ENCODE measurements around the gene GFY. TPM values are rescaled to one million over a fixed set of nuclear protein-coding genes. Genes with fewer than 3 reads are reported as not detected.
A peak's percentile ranks its signal among the peaks of the same experiment; 100 is the strongest.

Gene GFY
- total and polyA plus RNA-seq, 2 donors (not counting 1 experiment from before 2014, with no cell fraction given): not detected

DNA sequence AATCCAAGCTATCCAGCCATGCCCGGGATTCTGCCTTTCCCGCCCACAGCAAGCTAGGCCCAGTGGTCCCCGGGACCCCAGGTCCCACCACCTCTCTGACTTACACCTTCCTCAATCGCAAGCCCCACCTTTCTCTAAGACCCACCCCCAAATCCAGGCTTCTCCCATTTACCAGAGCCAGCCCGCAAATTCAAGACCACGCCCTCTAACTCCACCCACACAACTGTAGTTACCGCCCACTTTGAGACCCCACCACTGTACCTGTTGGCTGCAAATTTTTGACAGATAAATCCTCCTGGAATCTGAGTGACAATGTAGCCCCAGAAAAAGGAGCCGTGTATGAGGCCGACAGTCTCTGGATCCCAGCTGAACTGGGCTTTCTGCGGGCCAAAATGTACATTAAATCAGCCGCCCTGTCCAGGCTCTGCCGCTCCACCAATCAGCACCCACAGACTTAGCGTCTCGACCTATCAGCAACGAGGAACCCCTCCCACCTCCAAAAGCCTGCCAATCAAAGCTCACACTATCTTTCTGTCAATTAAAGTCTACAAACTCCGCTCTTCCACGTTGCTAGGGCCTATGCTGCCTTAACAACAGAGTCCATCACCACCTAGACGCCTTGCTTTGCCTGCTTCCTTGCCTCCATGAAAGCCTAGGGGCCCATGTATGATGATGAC, 9.9 kb downstream of the GFY start:
- peaks cover 0 to 58% (median 4%) of the 10 kb centered on the region in 3 donors for H3K9me3 ChIP-seq (ENCODE audit: control extremely low read depth in 1 of 3, control insufficient read depth in 2 of 3, insufficient read depth in 1 of 3, low read length in 2 of 3)

More for the DNA sequence above, 9.9 kb downstream of the GFY start:
- Mint-ChIP-seq H3K4me3 (no peak overlapping the region), H3K27me3 (peaks cover 78% of the 10 kb centered on the region), H3K27ac (peak overlapping the region; percentile 7), H3K4me1 (peaks cover 40% of the 10 kb centered on the region), H3K9me3 (ENCODE audit: insufficient read depth) (no peaks in the 10 kb centered on the region)
- Histone ChIP-seq H3K4me3 (ENCODE audit: control extremely low read depth in 1 of 5, extremely low read depth in 1 of 5, insufficient read depth in 1 of 5, low read depth in 2 of 5, low read length in 4 of 5) (no peak overlapping the region), H3K9ac (ENCODE audit: low read length) (no peak overlapping the region), H3K79me2 (ENCODE audit: control insufficient read depth, insufficient read depth, low read length) (no peaks in the 10 kb centered on the region), H2AFZ (ENCODE audit: insufficient read depth, low read depth, low read length, poor library complexity, severe bottlenecking) (no peak overlapping the region), H3K4me2 (replicated peaks; ENCODE audit: low read depth, low read length, poor library complexity, severe bottlenecking) (no peak overlapping the region), H3K27me3 (replicated peaks in 1 of 4; ENCODE audit: control extremely low read depth in 1 of 4, control insufficient read depth in 3 of 4, insufficient read depth in 4 of 4, low read length in 3 of 4) (peaks cover 2 to 98% (median 67%) of the 10 kb centered on the region in 4 experiments), H3K36me3 (replicated peaks in 1 of 2; ENCODE audit: control extremely low read depth in 1 of 2, control insufficient read depth in 1 of 2, extremely low read depth in 1 of 2, insufficient read depth in 2 of 2, low read length in 1 of 2) (no peaks in the 10 kb centered on the region), H3K27ac (ENCODE audit: low read length in 2 of 2) (no peak overlapping the region), H3K4me1 (ENCODE audit: control insufficient read depth in 2 of 2, insufficient read depth in 2 of 2, low read length in 2 of 2) (peaks cover 37 to 40% of the 10 kb centered on the region in 2 donors), H4K20me1 (ENCODE audit: control insufficient read depth, insufficient read depth, low read length, poor library complexity, severe bottlenecking) (no peaks in the 10 kb centered on the region)
- ChIA-PET CTCF (interaction anchor here (0.5 to 1.2 kb wide), 2 partner anchors 10 kb away, joined by 3 read pairs; partner anchors contain the start of gene GFY), POLR2A (interaction anchor here (0.5 to 0.6 kb wide), 2 partner anchors 169 to 359 kb away, joined by 4 to 8 read pairs; no protein-coding TSS in a partner anchor)
- peak; percentile 21 for DNase-seq
- no peak for ATAC-seq (ENCODE audit: low read depth)
- TF ChIP-seq, protein P1, sequence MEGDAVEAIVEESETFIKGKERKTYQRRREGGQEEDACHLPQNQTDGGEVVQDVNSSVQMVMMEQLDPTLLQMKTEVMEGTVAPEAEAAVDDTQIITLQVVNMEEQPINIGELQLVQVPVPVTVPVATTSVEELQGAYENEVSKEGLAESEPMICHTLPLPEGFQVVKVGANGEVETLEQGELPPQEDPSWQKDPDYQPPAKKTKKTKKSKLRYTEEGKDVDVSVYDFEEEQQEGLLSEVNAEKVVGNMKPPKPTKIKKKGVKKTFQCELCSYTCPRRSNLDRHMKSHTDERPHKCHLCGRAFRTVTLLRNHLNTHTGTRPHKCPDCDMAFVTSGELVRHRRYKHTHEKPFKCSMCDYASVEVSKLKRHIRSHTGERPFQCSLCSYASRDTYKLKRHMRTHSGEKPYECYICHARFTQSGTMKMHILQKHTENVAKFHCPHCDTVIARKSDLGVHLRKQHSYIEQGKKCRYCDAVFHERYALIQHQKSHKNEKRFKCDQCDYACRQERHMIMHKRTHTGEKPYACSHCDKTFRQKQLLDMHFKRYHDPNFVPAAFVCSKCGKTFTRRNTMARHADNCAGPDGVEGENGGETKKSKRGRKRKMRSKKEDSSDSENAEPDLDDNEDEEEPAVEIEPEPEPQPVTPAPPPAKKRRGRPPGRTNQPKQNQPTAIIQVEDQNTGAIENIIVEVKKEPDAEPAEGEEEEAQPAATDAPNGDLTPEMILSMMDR (IDR thresholded peaks at IDR 0.05): no peak
- no peak for TF ChIP-seq EZH2 (IDR thresholded peaks at IDR 0.05; ENCODE audit: borderline replicate concordance, insufficient read depth, low read depth, low read length, poor library complexity, severe bottlenecking)
- 86% methylated on average over 18 of the region's 18 CpGs for WGBS (ENCODE audit: insufficient coverage)
- intact Hi-C loops (cut with micrococcal nuclease): no loop called here

All from B cell (primary cell).